GM19328 (cell line): ENCODE measurements around the gene RTEL1.
"Not testable (repeated sequence)": the region's sequence is repeated elsewhere in the genome, so short reads cannot be mapped to it uniquely, and the experiment has no call there.

Experiments used
- ATAC-seq: cut with Tn5 transposase; IDR thresholded peaks from one replicate; pipeline ENCODE4 v1.9.1; 2021; ENCODE audit warnings: mild to moderate bottlenecking, moderate library complexity; ENCODE audit not compliant: unreplicated experiment

RTEL1 gene

DNA sequence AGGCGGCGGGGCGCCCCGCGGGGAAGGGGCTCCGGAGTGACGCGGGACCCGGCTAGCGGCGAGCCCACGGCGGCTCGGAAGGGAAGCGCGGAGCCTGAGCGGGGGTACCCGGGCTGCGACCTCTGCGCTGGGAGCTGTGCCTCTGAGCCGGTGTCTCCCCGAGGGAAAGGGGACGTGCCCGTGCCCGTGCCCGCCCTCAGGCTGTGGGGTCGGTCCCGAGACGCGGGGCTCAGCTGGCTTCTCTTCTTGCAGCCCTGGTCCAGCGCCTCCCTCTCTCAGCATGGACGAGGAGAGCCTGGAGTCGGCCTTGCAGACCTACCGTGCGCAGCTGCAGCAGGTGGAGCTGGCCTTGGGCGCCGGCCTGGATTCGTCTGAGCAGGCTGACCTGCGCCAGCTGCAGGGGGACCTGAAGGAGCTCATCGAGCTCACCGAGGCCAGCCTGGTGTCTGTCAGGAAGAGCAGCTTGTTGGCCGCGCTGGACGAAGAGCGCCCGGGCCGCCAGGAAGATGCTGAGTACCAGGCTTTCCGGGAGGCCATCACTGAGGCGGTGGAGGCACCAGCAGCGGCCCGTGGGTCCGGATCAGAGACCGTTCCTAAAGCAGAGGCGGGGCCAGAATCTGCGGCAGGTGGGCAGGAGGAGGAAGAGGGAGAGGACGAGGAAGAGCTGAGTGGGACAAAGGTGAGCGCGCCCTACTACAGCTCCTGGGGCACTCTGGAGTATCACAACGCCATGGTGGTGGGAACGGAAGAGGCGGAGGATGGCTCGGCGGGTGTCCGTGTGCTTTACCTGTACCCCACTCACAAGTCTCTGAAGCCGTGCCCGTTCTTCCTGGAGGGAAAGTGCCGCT, 50.4 kb downstream of the RTEL1 start:
- ATAC-seq, result peak; percentile 7

DNA sequence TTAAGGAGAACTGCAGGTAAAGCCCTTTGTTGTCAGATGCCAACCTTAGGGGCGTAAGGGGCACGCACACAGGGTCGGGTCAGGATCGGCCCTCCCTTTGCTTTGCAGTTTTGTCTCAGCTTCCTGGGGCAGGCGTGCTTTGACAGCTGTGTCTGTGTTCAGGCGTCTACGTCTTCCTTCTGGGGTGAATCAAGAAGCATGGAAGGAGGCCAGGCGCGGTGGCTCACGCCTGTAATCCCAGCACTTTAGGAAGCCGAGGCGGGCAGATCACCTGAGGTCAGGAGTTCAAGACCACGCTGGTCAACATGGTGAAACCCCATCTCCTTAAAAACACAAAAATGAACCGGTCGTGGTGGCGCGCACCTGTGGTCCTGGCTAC, 51.0 kb downstream of the RTEL1 start:
- ATAC-seq, result no peak

DNA sequence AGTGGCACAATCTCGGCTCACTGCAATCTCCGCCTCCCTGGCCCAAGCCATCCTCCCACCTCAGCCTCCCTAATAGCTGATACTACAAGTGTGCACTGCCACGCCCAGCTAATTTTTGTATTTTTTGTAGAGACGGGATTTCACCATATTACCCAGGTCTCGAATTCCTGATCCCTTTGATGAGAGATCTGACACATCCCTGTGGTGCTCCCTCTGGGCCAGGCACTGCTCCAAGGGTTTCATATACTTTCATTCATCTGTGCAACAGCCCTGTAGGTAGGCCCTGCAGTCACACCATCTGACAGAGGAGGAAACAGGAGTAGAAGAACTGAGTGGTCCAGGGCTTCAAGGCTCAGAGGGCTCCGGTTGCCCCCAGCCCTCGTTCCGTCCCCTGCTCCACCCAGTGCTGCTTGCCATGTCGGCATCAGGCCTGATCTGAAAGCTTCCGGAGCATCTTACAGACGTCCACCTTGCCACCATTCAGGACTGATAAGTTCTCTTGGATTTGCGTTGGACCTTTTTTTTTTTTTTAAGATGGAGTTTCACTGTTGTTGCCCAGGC, 53.1 kb downstream of the RTEL1 start:
- no peak for ATAC-seq

DNA sequence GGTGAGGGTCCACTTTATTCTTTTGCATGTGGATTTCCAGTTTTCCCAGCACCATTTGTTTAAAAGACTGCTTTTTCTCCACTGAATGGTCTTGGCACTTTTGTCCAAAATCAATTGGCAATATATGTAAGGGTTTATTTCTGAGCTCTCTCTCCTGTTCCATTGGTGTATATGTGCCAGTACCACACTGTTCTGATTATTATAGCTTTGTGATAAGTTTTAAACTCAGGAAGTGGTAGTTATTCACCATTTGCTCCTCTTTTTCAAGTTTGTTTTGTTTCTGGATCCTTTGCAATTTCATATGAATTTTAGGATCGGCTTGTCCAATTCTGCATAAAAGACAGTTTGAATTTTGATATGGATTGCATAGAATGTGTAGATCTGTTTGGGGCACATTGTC, 54.1 kb downstream of the RTEL1 start:
- no peak for ATAC-seq

DNA sequence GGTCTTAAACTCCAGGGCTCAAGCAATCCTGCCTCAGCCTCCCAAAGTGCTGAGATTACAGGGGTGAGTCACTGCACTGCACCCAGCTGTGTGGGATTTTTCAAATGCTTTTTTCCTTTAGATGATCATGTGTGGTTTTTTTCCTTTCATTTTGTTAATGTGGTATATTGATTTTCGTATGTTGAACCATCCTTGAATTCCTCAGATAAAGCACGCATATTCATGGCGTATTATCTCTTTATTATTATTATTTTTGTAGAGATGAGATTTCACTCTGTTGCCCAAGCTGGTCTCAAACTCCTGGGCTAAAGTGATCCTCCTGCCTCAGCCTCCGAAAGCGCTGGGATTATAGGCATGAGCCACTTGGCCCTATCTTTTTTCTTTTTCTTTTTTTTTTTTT, 56.7 kb downstream of the RTEL1 start:
- no peak for ATAC-seq

DNA sequence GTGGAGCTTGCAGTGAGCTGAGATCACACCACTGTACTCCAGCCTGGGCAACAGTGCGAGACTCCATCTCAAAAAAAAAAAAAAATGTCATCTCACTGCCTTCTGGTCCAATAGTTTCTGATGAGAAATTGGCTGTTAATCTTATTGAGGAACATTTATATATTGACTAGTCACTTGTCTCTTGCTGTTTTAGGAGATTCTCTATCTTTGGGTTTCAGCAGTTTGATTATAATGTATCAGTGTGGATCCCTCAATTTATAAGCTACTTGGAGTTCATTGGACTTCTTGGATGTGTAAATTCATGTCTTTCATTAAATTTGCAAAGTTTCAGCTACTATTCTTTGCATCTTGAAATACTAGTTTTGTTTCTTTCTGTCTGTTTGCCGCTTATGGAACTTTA, 60.9 kb downstream of the RTEL1 start:
- no peak for ATAC-seq

DNA sequence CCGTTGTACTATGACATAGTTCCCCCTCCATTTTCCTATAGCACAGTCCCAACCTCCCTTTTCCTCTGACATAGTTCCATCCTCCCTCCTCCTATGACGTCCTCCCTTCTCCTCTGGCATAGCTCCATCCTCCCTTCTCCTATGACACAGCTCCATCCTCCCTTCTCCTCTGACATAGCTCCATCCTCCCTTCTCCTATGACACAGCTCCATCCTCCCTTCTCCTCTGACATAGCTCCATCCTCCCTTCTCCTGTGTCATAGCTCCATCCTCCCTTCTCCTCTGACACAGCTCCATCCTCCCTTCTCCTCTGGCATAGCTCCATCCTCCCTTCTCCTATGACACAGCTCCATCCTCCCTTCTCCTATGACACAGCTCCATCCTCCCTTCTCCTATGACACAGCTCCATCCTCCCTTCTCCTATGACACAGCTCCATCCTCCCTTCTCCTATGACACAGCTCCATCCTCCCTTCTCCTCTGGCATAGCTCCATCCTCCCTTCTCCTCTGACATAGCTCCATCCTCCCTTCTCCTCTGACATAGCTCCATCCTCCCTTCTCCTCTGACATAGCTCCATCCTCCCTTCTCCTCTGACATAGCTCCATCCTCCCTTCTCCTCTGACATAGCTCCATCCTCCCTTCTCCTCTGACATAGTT, 65.0 kb downstream of the RTEL1 start:
- not testable (repeated sequence) for ATAC-seq

DNA sequence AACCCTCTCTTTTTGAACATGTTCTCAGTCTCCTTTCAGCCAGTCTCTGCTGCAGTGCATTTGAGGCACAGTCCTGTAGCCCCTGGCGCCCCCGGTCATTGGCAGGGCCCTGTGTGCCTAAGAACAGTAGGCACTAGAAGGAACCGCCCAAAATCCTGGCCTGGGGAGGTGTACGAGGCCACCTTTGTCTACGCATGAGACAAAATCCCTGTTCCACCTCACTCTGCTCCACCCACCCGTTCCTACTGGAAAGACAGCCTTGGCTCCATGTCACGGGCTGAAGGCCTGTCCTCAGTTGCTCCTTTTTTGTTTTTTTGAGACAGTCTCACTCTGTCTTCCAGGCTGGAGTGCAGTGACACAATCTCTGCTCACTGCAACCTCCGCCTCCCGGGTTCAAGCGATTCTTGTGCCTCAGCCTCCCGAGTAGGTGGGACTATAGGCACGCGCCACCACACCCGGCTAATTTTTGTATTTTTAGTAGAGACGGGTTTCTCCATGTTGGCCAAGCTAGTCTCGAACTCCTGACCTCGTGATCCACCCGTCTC, 72.1 kb downstream of the RTEL1 start:
- ATAC-seq, result not testable (repeated sequence)

DNA sequence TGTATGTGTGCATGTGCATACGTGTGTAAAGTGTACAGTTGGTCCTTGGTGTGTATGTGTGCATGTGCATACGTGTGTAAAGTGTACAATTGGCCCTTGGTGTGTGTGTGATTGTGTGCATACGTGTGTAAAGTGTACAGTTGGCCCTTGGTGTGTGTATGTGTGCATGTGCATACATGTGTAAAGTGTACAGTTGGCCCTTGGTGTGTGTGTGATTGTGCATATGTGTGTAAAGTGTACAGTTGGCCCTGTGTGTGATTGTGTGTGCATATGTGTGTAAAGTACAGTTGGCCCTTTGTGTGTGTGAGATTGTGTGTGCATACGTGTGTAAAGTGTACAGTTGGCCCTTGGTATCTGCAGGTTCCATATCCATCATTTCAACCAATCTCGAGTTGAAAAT, 73.3 kb downstream of the RTEL1 start:
- no peak for ATAC-seq

DNA sequence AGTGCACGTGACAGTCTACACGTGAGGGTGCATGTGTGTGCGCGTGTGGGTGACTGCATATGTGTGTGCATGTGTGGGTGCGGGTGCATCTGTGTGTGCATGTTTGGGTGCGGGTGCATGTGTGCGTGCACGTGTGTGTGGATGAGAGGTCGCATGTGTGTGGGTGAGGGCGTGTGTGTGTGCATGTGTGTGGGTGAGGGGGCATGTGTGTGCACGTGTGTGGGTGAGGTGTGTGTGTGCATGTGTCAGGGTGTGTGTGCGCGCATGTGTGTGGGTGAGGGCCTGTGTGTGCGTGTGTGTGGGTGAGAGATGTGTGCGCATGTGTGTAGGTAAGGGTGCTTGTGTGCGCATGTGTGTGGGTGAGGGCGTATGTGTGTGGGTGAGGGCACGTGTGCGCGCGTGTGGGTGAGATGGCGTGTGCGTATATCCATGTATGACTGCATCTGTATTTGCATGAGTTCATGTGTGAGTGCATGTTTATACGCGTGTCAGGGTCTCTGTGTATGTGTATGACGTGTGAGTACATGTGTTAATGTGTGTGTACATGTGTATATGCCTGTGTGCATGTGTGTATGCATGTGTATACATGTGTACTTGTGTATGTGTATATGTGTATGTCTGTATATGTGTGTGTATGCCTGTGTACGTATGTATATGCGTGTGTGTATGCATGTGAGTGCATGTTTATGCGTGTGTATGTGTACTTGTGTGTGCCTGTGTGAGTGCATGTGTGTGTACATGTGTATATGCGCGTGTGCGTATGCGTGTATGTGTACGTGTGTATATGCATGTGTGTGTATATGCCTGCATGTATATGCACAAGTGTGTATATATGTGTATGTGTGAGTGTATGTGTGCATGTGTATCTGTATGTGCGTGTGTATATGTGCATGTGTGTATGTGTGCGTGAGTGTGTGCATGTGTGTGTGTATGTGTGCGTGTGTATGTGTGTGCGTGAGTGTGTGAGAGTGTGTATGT, 74.3 kb downstream of the RTEL1 start:
- no peak for ATAC-seq

DNA sequence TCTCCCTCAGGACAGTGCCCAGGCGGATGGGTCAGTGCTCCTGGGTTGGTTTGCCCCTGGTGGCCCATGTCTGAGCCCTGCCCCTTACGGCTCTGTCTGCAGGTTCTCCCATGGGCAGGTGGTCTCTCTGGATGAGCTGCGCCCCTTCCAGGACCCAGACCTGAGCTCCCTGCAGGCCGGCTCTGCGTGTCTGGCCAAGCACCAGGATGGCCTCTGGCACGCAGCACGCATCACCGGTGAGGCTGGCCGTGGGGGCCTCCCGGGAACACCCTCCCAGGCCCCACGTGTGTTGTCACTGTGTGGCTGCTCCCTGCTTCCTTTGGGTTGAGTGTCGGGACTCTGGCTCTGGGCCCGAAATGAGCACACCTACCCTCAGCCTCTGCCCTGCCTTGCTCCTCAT, 75.0 kb downstream of the RTEL1 start:
- no peak for ATAC-seq

DNA sequence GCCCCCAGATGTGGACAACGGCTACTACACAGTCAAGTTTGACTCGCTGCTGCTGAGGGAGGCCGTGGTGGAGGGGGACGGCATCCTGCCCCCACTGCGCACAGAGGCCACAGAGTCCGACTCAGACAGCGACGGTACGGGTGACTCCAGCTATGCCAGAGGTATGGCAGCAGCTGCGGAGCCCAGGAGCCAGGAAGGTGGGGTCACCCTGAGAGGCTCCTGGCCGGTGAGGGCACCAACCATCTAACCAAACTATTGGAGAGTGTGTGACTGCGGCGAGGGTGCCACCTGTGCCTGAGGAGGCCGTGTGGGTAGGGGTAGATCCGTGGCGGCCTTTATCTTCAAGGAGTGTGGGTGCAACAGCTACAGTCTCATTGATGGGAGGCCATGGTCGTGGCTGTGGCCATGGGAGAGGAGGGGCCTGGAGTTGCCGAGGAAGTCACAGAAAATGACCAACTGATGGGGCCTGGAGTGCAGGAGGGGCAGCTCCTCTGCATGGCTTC, 75.5 kb downstream of the RTEL1 start:
- no peak for ATAC-seq

DNA sequence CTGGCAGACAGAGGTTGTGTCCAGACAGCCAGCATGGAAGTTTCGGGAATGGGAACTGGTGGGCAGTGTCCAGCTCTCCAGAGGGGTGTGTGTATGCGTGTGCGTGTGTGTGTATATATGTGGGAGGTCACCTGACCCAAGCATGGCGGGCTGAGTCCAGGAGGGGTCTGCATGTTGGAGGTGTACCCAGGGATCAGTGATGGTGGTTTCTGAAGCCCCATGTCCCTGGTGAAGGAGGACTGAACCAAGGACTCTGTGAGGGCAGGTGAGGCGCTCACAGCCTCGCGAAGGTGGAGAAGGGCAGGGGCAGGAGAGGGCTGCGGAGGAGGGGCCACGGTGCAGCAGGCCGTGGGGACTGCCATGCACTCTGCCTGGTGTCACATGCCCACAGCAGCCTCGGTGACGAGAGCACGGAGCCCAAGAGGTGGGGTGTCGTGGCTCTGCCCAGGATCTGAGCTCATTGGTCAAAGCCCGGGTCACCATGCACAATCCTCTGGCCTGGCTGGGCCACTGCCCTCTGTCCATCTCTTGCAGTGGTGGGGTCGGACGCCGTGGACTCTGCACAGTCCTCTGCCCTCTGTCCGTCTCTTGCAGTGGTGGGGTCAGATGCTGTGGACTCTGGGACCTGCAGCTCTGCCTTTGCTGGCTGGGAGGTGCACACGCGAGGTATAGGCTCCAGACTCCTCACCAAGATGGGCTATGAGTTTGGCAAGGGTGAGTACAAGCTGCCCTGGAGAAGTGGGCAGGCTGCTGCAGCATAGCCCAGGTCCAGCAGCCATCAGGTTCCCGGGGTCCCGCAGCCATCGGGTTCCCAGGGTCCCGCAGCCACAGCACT, 76.2 kb downstream of the RTEL1 start:
- no peak for ATAC-seq

DNA sequence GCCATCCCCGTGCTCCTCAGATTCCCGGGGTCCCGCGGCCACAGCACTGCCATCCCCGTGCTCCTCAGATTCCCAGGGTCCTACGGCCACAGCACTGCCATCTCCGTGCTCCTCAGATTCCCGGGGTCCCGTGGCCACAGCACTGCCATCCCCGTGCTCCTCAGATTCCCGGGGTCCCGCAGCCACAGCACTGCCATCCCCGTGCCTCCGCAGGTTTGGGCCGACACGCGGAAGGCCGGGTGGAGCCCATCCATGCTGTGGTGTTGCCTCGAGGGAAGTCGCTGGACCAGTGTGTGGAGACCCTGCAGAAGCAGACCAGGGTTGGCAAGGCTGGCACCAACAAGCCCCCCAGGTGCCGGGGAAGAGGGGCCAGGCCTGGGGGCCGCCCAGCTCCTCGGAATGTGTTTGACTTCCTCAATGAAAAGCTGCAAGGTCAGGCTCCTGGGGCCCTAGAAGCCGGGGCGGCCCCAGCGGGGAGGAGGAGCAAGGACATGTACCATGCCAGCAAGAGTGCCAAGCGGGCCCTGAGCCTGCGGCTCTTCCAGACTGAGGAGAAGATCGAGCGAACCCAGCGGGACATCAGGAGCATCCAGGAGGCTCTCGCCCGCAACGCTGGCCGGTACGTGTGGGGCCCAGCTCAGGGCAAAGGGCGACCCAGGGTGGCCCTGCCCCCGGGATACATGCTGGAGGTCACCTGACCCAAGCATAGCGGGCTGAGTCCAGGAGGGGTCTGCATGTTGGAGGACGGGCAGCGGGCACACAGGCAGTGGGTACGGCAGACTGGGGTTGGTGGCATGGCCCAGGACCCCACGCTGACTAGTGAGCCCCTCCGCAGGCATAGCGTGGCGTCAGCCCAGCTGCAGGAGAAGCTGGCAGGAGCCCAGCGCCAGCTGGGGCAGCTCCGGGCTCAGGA, 77.1 kb downstream of the RTEL1 start:
- ATAC-seq, result no peak

DNA sequence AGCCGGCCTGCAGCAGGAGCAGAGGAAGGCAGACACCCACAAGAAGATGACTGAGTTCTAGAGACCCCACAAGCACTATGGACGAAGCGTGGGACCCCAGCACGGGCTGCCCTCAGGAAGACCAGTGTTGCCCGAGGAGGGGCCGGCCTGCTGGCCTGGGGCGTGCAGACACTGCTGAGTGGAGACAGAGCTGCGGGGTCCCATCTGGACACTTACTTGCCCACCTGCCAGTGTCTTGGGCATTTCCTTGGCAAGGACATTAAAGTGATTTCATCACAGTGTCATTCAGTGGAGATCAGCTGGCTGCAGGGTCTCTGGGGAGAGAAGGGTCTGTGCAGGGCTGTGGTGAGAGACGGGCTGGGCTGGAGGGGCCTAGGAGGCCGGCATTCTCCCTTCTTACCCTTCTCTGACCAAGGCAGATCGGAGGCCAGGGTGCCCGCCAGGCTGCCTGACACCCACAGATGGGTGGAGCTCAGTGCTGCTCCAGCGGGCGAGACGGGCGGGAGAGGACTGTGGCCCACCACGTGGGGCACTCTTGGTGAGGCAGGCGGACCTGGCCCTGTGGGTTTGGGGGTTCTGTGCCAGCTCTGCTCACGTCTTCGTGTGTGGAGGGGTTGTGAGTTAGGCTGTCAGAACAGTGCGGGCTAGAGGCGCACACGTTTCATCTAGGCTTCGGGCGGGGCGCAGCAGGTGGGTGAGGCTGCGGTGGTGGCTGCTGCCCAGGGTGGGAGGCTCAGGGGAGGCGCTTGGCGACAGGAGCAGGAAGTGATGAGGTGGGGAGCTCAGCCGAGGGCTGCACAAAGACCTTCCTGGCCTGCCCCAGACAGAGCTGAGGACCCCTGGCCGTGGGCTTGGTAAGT, 78.0 kb downstream of the RTEL1 start, which contains the start of gene LIME1:
TSS of gene LIME1 (plus strand) at position 806 of the 860 bp plus-strand sequence. CDS start 886 bp downstream, outside the sequence.
- no peak for ATAC-seq

DNA sequence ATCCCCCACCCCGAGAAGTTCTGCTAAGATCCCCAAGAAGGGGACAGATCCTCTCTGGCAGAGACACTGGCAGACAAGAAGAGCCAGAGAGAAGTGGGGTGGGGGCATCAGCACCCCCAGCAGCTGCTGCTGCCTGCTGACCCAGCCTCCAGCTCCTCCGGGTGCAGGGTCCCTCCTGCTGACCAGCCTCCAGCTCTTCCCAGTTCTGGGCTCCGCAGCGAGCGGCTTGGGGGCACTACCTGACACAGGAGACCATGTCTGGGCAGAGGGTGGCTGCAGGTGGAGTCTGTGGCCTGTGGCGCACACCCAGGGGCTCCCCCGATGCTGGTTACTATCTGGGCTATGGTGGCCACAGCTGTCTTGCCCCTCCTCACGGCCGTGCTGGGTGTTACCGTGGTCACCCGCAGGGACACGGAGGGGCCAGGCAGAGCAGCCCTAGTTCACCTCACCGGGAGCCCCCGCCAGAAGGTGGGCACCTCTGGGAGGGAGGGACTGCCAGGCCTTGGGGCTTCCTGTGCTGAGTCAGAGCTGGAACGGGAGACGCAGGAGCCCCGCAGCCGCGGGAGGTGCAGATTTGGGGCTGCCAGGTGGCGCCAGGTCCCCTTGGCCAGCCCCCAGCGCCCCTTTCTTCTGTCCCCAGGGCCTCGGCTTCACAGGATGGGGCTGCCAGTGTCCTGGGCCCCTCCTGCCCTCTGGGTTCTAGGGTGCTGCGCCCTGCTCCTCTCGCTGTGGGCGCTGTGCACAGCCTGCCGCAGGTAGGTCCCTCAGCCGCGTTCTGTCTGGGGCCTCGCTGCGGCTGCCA, 79.0 kb downstream of the RTEL1 start:
- no peak for ATAC-seq

DNA sequence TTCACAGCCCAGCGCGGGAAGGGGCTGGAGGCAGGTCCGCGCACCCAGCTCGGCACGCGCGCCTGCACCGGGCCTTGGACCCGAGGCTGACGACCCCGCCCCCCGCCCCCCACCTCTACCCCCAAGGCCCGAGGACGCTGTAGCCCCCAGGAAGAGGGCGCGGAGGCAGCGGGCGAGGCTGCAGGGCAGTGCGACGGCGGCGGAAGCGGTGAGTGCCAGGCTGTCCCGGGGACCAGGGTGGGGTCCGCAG, 79.5 kb downstream of the RTEL1 start:
- no peak for ATAC-seq
